Pancreas (tissue), 10 donors: ENCODE results near the gene TAB2. TPM values are rescaled to one million over a fixed set of nuclear protein-coding genes. Genes with fewer than 3 reads are reported as not detected.
A peak's percentile ranks its signal among the peaks of the same experiment; 100 is the strongest.
"Not testable (repeated sequence)": the region's sequence is repeated elsewhere in the genome, so short reads cannot be mapped to it uniquely, and the experiment has no call there.

ENCODE experiments used
- ATAC-seq, 4 donors: fragments of 200-7000 bp; cut with Tn5 transposase; one replicate each; pipeline versions ENCODE4 v1.8.0 to v1.9.1; 2020; ENCODE audit warnings: mild to moderate bottlenecking in 4 of 4, moderate library complexity in 4 of 4
- DNase-seq, 6 donors: peaks; one replicate each; pipeline ENCODE4 v3.0.0-alpha.2; 2020
- FAIRE-seq: peaks from 2 replicates; lab custom pipeline; 2012; peaks lifted over from hg19 to GRCh38; lab: Jason Lieb, UNC
- H3K27ac ChIP-seq, 4 donors: fragments of 200-600 bp; sonication (generic); 1 replicate in 3 of 4; 2 replicates in 1 of 4; pipeline versions ENCODE4 v1.5.0 to v1.8.0; 2020
- H3K27me3 ChIP-seq, 4 donors: fragments of 200-600 bp; one replicate each; pipeline ENCODE4 v1.8.0; 2021
- H3K36me3 ChIP-seq, 3 donors: fragments of 200-600 bp; sonication (generic) in 1 of 3; one replicate each; pipeline versions ENCODE4 v1.5.0 to v1.8.0; 2020 to 2021
- H3K4me1 ChIP-seq, 3 donors: fragments of 200-600 bp; one replicate each; pipeline ENCODE4 v1.8.0; 2021
- H3K4me3 ChIP-seq, 4 donors: fragments of 200-600 bp; sonication (generic) in 2 of 4; one replicate each; pipeline versions ENCODE4 v1.5.0 to v1.8.0; 2020 to 2021
- H3K9me3 ChIP-seq, 4 donors: fragments of 200-600 bp; one replicate each; pipeline ENCODE4 v1.8.0; 2021
- WGBS, 2 donors: extraction: QIAGEN DNeasy Blood & Tissue Kit; methylation state at CpG; one replicate each; pipeline ENCODE4 v1.1.7; 2013; 5-methylcytosine and 5-hydroxymethylcytosine counted together
- intact Hi-C, 3 donors: fragments of 100-400 bp; cut with DNase I; formaldehyde crosslinking; loops; one replicate each; pipeline versions ENCODE4 v1.11.1 to v1.14.2; 2022
- polyA plus RNA-seq, 2 donors: library from polyadenylated mRNA; stranded (reverse); fragments of 200-250 nt; gene quantifications; one replicate each; pipeline ENCODE4 v1.2.3, GENCODE V29; 2013
- total RNA-seq, 6 donors: library from RNA; stranded (reverse); fragmentation: NEBNext Ultra II Directional in 4 of 6; extraction: Animal tissue kit (Norgen Biotek cat#: 25700) in 4 of 6; gene quantifications; one replicate each; pipeline versions ENCODE4 v1.2.1 to v1.2.4, GENCODE V29; 2021 to 2023
- TF ChIP-seq, protein P1 (sequence below), 4 donors: fragments of 200-600 bp; sonication (generic) in 3 of 4; IDR thresholded peaks; one replicate each; pipeline versions ENCODE4 v1.5.0 to v1.8.0; 2021; ENCODE audit warnings: antibody characterized with exemption in 4 of 4
- donor health status: healthy with polysubstance abuse.
- donor health status: DM: no; HTN: no; CAD: no; lungs with moderate emphysema.
- donor health status: DM: no; HTN: no; CAD: no.
- donor health status: control.
- donor health status: control.
- donor health status: Bipolar disorder and iron deficiency.
- donor health status: DM: yes; HTN: yes; CAD: no.
- donor health status: DM: no; HTN: no; CAD: no.
- donor health status: DM: no; HTN: no; CAD: no.
- donor health status: DM: yes; HTN: yes; CAD: no.

TAB2 gene
- total and polyA plus RNA-seq, 8 donors, result 6.6 to 35.1 (median 20.7) TPM

DNA sequence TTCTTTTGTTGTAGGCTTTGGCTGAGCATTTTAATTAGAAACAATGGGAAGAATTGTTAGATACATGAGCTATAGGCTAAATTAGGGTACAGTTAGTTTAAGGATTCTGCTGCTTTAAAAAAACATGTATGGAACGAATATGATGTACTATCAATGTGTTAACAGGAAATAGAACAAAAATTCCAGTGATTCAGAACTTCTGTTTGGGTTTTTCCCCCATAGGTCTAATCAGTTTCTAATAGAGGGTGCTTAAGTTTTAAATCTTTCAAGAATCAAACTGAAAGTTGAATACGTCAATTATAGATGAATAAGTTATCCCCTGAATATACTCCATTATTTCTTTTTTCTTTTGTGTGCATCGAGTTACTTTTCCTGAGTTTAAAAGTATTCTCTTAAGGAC, 1.9 kb downstream of the TAB2 start:
- ATAC-seq (no peak), DNase-seq (no peak), FAIRE-seq (no peak)
- peaks cover 17 to 43% (median 38%) of the 10 kb centered on the region in 3 donors for H3K4me1 ChIP-seq
- intact Hi-C loops, result no loop called here
- WGBS, 2 donors, result 8 to 11% methylated on average over 3 of the region's 3 CpGs
- TF ChIP-seq, protein P1, sequence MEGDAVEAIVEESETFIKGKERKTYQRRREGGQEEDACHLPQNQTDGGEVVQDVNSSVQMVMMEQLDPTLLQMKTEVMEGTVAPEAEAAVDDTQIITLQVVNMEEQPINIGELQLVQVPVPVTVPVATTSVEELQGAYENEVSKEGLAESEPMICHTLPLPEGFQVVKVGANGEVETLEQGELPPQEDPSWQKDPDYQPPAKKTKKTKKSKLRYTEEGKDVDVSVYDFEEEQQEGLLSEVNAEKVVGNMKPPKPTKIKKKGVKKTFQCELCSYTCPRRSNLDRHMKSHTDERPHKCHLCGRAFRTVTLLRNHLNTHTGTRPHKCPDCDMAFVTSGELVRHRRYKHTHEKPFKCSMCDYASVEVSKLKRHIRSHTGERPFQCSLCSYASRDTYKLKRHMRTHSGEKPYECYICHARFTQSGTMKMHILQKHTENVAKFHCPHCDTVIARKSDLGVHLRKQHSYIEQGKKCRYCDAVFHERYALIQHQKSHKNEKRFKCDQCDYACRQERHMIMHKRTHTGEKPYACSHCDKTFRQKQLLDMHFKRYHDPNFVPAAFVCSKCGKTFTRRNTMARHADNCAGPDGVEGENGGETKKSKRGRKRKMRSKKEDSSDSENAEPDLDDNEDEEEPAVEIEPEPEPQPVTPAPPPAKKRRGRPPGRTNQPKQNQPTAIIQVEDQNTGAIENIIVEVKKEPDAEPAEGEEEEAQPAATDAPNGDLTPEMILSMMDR (IDR thresholded peaks at IDR 0.05), result no peak
- peak overlapping the region in 3 of 4 donors; percentile 88 to 93 (median 91) for H3K4me3 ChIP-seq
- no peaks in the 10 kb centered on the region for H3K9me3 ChIP-seq
- H3K27ac ChIP-seq, result peak overlapping the region in 2 of 4 donors; percentile 96 to 97
- no peaks in the 10 kb centered on the region for H3K36me3 ChIP-seq
- H3K27me3 ChIP-seq, result no peaks in the 10 kb centered on the region

DNA sequence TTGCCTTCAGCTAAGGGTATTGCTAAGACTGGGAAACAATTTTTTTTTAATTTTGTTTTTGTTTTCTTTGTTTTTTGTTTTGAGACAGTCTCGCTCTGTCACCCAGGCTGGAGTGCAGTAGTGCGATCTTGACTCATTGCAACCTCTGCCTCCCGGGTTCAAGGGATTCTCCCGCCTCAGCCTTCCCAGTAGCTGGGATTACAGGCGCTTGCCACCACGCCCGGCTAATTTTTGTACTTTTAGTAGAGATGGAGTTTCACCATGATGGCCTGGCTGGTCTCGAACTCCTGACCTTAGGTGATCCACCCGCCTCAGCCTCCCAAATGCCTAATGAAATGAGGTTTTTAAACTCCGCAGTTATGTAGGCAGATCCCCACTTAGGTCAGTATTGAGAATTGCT, 2.5 kb downstream of the TAB2 start:
- DNase-seq, FAIRE-seq, intact Hi-C loops, ATAC-seq, H3K9me3 ChIP-seq, H3K27me3 ChIP-seq, H3K36me3 ChIP-seq: not testable (repeated sequence)
- H3K4me1 ChIP-seq, result peaks cover 17 to 49% (median 43%) of the 10 kb centered on the region in 3 donors
- 82 to 88% methylated on average over 10 of the region's 10 CpGs for WGBS, 2 donors
- peak overlapping the region in 1 of 4 donors; percentile 97 for H3K27ac ChIP-seq
- peak overlapping the region in 1 of 4 donors; percentile 88 for H3K4me3 ChIP-seq

DNA sequence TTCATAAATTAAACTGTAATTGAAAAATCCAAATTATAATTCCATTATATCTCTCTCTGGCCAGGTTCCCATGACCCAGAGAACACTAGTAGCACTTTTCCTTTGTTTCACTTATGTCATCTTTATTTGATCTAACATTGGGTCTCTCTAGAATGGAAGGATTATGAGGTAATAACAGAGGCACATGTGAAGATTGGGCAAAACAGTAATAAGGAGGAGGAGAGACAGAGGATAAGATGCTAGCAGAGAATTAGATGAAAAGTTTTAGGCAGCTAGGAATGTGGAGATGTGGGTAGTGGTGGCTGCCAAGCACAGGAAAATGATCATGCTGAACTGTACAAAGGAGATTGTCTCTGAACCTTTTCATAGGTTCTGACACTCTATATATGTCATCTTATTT, 3.3 kb downstream of the TAB2 start:
- TF ChIP-seq, protein P1 (IDR thresholded peaks at IDR 0.05), result no peak
- no peaks in the 10 kb centered on the region for H3K9me3 ChIP-seq
- no peak overlapping the region for H3K4me3 ChIP-seq
- H3K27me3 ChIP-seq, result no peaks in the 10 kb centered on the region
- DNase-seq, result no peak
- no peak for ATAC-seq
- no peak overlapping the region for H3K27ac ChIP-seq
- no peak for FAIRE-seq
- H3K36me3 ChIP-seq, result no peaks in the 10 kb centered on the region
- peaks cover 17 to 54% (median 49%) of the 10 kb centered on the region in 3 donors for H3K4me1 ChIP-seq
- intact Hi-C loops, result no loop called here

DNA sequence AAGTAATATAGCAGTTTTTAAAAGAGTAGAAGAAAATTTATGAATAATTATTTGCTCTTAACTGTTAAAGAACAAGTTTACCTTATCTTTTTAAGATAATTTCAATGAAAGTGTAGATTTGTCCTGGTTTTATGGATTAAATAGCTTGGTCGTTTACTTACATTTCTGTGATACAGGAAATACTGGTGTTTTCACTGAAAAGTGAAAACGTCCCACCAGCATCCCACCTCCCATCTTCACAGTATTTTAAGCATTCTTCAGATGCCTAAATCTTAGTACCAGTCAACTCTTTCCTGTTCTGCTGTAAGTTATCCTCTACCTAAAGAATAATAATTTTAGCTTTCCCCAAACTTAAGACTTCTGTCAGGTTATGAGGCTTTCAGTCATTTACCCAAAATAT, 5.8 kb downstream of the TAB2 start:
- ATAC-seq, result no peak
- Histone ChIP-seq H3K27me3 (no peaks in the 10 kb centered on the region), H3K27ac (no peak overlapping the region), H3K4me3 (no peak overlapping the region), H3K9me3 (no peaks in the 10 kb centered on the region), H3K36me3 (no peaks in the 10 kb centered on the region), H3K4me1 (peaks cover 17 to 59% (median 56%) of the 10 kb centered on the region in 3 donors)
- DNase-seq, result no peak
- FAIRE-seq, result no peak
- intact Hi-C loops, result no loop called here
- TF ChIP-seq, protein P1 (IDR thresholded peaks at IDR 0.05), result no peak
- WGBS, 2 donors, result 5 to 29% methylated on average over 2 of the region's 2 CpGs

DNA sequence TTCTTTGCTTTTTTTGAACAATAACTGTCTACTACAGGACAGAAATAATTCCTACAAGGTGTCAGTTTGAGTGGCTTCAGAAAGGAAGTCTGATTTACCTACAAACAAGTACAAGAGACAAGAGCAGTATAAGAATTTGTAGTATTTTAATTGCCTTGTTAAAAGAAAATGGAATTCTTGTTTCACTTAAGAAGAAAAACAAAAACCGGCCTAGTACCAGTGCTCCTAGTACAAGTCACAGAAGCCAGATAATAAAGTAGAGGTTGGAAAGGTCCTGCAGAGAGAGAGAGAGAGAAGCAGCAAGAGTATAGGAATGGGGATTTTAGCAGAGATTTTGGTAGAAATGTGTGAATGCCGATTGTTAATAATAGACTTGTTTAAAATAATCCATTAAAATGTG, 6.4 kb downstream of the TAB2 start:
- TF ChIP-seq, protein P1 (IDR thresholded peaks at IDR 0.05), result no peak
- Histone ChIP-seq H3K27ac (no peak overlapping the region), H3K4me1 (peaks cover 17 to 59% (median 56%) of the 10 kb centered on the region in 3 donors), H3K36me3 (no peaks in the 10 kb centered on the region), H3K4me3 (no peak overlapping the region), H3K27me3 (no peaks in the 10 kb centered on the region), H3K9me3 (no peaks in the 10 kb centered on the region)
- intact Hi-C loops, result no loop called here
- no peak for DNase-seq
- 34 to 42% methylated on average over 2 of the region's 2 CpGs for WGBS, 2 donors
- peak; percentile 29 for FAIRE-seq
- ATAC-seq, result no peak
